ENCODE measurements around the gene PLEKHB2. TPM values are rescaled to one million over a fixed set of nuclear protein-coding genes. Genes with fewer than 3 reads are reported as not detected.
A peak's percentile ranks its signal among the peaks of the same experiment; 100 is the strongest.

Gene PLEKHB2
- total and polyA plus RNA-seq, 9 of the 15 experiments (the other 6 are each of a cell fraction or from before 2014, with no cell fraction given) = 41.3 to 71.5 (median 50.2) TPM

DNA sequence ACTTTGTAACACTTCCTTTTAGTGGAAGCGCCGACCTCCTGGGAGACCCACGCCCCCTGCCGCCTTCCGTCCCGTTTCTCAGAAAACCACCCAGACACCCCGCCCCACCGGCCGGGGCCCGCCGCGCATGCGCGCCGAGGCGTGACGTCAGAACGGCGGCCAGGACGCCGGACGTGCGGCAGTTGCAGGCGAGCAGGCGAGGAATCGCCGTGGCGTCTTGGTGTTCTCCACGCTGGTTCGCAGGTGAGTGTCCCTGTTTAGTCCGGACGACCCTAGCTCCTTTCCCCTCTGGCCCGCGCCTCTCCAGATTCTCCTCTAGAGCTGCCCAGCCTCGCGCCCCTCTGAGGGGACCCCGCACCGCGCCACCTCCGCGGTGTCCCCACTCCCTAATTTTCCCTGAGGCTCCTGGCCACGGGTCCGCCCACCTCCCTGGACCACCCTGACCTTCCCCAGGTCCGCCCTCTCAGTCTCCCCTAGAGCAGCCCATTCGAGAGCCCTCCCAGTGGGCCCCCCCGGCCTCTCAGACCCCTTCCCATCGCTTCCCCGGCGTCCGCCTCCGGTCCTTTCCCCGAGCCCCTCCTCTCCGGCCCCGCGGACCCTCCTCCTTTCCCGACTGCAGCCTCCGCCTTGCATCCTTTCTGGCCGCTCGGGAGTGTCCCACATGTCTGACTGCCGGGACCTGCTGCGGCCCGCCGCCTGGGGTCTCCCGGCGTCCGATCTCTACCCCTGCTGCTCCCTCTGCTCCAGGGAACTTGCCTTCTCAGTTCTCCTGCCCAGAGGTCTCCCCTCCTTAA lies at the start of gene PLEKHB2 (continued):
- TF ChIP-seq TCF3 (CRISPR knock-in tag; IDR thresholded peaks at IDR 0.05) = no peak
- TF ChIP-seq RBM14 (IDR thresholded peaks at IDR 0.05; ENCODE audit: borderline replicate concordance, insufficient read depth, low read depth, low read length) = no peak
- TF ChIP-seq, protein P1, sequence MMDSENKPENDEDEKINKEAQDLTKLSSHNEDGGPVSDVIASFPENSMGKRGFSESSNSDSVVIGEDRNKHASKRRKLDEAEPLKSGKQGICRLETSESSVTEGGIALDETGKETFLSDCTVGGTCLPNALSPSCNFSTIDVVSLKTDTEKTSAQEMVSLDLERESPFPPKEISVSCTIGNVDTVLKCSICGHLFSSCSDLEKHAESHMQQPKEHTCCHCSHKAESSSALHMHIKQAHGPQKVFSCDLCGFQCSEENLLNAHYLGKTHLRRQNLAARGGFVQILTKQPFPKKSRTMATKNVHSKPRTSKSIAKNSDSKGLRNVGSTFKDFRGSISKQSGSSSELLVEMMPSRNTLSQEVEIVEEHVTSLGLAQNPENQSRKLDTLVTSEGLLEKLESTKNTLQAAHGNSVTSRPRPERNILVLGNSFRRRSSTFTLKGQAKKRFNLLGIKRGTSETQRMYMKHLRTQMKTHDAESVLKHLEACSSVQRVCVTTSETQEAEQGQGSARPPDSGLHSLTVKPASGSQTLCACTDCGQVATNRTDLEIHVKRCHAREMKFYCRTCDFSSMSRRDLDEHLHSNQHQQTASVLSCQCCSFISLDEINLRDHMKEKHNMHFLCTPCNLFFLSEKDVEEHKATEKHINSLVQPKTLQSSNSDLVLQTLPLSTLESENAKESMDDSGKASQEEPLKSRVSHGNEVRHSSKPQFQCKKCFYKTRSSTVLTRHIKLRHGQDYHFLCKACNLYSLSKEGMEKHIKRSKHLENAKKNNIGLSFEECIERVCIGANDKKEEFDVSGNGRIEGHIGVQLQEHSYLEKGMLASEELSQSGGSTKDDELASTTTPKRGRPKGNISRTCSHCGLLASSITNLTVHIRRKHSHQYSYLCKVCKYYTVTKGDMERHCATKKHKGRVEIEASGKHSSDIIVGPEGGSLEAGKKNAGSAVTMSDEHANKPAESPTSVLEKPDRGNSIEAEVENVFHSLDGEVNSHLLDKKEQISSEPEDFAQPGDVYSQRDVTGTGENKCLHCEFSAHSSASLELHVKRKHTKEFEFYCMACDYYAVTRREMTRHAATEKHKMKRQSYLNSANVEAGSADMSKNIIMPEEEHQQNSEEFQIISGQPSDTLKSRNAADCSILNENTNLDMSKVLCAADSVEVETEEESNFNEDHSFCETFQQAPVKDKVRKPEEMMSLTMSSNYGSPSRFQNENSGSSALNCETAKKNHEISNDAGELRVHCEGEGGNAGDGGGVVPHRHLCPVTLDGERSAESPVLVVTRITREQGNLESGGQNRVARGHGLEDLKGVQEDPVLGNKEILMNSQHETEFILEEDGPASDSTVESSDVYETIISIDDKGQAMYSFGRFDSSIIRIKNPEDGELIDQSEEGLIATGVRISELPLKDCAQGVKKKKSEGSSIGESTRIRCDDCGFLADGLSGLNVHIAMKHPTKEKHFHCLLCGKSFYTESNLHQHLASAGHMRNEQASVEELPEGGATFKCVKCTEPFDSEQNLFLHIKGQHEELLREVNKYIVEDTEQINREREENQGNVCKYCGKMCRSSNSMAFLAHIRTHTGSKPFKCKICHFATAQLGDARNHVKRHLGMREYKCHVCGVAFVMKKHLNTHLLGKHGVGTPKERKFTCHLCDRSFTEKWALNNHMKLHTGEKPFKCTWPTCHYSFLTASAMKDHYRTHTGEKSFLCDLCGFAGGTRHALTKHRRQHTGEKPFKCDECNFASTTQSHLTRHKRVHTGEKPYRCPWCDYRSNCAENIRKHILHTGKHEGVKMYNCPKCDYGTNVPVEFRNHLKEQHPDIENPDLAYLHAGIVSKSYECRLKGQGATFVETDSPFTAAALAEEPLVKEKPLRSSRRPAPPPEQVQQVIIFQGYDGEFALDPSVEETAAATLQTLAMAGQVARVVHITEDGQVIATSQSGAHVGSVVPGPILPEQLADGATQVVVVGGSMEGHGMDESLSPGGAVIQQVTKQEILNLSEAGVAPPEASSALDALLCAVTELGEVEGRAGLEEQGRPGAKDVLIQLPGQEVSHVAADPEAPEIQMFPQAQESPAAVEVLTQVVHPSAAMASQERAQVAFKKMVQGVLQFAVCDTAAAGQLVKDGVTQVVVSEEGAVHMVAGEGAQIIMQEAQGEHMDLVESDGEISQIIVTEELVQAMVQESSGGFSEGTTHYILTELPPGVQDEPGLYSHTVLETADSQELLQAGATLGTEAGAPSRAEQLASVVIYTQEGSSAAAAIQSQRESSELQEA (IDR thresholded peaks at IDR 0.05; ENCODE audit: low read depth) = peak; percentile 85
- TF ChIP-seq CBFA2T2 (conservative IDR thresholded peaks at IDR 0.05) = no peak
- TF ChIP-seq MEF2A (IDR thresholded peaks at IDR 0.05; ENCODE audit: control insufficient read depth, low read depth, low read length) = no peak
- TF ChIP-seq, protein P2, sequence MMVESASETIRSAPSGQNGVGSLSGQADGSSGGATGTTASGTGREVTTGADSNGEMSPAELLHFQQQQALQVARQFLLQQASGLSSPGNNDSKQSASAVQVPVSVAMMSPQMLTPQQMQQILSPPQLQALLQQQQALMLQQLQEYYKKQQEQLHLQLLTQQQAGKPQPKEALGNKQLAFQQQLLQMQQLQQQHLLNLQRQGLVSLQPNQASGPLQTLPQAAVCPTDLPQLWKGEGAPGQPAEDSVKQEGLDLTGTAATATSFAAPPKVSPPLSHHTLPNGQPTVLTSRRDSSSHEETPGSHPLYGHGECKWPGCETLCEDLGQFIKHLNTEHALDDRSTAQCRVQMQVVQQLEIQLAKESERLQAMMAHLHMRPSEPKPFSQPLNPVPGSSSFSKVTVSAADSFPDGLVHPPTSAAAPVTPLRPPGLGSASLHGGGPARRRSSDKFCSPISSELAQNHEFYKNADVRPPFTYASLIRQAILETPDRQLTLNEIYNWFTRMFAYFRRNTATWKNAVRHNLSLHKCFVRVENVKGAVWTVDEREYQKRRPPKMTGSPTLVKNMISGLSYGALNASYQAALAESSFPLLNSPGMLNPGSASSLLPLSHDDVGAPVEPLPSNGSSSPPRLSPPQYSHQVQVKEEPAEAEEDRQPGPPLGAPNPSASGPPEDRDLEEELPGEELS (CRISPR knock-in tag; IDR thresholded peaks at IDR 0.05; ENCODE audit: borderline replicate concordance) = no peak
- TF ChIP-seq HDGF (IDR thresholded peaks at IDR 0.05) = no peak
- TF ChIP-seq ATF1 (CRISPR knock-in tag; IDR thresholded peaks at IDR 0.05) = peak; percentile 61; the same call in 1 of the 2 replicates
- TF ChIP-seq ATF1 (tag; IDR thresholded peaks at IDR 0.05) = peak; percentile 95
- TF ChIP-seq RBFOX2 (IDR thresholded peaks at IDR 0.05; ENCODE audit: low read depth, low read length) = peak; percentile 95
- no peak for TF ChIP-seq NCOA6 (IDR thresholded peaks at IDR 0.05)
- TF ChIP-seq POU5F1 (IDR thresholded peaks at IDR 0.05; ENCODE audit: borderline replicate concordance, low read depth, low read length, partially characterized antibody) = no peak
- no peak for TF ChIP-seq ZNF384 (IDR thresholded peaks at IDR 0.05; ENCODE audit: low read depth, low read length)
- TF ChIP-seq, protein P3, sequence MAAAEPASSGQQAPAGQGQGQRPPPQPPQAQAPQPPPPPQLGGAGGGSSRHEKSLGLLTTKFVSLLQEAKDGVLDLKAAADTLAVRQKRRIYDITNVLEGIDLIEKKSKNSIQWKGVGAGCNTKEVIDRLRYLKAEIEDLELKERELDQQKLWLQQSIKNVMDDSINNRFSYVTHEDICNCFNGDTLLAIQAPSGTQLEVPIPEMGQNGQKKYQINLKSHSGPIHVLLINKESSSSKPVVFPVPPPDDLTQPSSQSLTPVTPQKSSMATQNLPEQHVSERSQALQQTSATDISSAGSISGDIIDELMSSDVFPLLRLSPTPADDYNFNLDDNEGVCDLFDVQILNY (CRISPR knock-in tag; IDR thresholded peaks at IDR 0.05) = no peak
- TF ChIP-seq SMC3 (conservative IDR thresholded peaks at IDR 0.05; ENCODE audit: insufficient read depth, low read depth, low read length) = no peak
- TF ChIP-seq, protein P4, sequence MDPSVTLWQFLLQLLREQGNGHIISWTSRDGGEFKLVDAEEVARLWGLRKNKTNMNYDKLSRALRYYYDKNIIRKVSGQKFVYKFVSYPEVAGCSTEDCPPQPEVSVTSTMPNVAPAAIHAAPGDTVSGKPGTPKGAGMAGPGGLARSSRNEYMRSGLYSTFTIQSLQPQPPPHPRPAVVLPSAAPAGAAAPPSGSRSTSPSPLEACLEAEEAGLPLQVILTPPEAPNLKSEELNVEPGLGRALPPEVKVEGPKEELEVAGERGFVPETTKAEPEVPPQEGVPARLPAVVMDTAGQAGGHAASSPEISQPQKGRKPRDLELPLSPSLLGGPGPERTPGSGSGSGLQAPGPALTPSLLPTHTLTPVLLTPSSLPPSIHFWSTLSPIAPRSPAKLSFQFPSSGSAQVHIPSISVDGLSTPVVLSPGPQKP (CRISPR knock-in tag; IDR thresholded peaks at IDR 0.05) = no peak
